Right ventricle myocardium superior (tissue), 1 donor: ENCODE data around the gene CSMD2. TPM values are rescaled to one million over a fixed set of nuclear protein-coding genes. Genes with fewer than 3 reads are reported as not detected.

Experiments
- ATAC-seq: fragments of 200-7000 bp; cut with Tn5 transposase; one replicate; pipeline ENCODE4 v1.9.1; 2020; ENCODE audit warnings: mild to moderate bottlenecking; ENCODE audit not compliant: poor library complexity
- DNase-seq: peaks from one replicate; pipeline ENCODE4 v3.0.0-alpha.2; 2020
- intact Hi-C: fragments of 100-400 bp; cut with DNase I; formaldehyde crosslinking; loops from one replicate; pipeline ENCODE4 v1.11.2; 2022
- total RNA-seq: library from RNA; stranded (reverse); fragmentation: NEBNext Ultra II Directional; extraction: Animal tissue kit (Norgen Biotek cat#: 25700); gene quantifications from one replicate; pipeline ENCODE4 v1.2.1, GENCODE V29; 2021
- donor health status: DM: no; HTN: yes; CAD: no; lungs with severe emphysema.

Gene CSMD2
- total RNA-seq, 1 donor from 2014 or later = 0.40 TPM

DNA sequence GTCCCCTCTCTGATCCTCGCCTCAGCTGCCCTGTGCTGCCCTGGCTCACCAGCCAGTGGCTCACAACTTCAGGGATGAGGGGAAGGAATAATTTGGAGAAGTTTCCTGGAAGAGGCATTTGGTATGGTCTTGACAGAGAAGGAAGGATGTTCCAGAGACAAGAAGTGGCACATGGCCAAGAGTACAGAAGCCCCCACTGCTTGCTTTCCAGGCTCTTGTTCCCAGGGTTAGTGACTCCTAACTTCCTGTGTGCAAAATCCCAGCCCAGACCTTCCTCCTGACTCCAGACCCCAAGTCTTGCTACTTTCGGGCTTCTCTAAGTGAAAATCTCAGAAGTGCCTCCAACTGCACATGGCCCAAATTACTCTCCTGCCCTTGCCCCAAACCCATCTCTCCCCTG is 215.5 kb downstream of the CSMD2 start:
- ATAC-seq = no peak
- DNase-seq = no peak
- intact Hi-C loops = no loop called here

DNA sequence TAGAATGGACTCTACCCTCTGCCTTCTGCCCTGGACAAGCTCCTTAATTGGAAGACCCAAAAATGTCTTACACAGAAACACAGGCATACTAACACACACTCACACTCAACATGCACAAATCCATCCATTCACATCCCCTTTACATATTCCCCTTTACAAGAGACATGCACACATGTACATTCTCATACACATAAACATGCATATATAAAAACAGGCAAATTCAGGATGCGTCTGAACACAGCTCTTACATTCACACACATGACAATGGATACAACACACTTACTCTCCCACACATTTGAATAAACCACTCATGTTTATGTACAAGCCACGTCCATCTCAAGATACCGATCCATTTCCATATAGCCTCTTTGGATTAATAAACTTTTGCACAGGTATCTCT is 216.7 kb downstream of the CSMD2 start:
- intact Hi-C loops = no loop called here
- no peak for ATAC-seq
- DNase-seq = no peak

DNA sequence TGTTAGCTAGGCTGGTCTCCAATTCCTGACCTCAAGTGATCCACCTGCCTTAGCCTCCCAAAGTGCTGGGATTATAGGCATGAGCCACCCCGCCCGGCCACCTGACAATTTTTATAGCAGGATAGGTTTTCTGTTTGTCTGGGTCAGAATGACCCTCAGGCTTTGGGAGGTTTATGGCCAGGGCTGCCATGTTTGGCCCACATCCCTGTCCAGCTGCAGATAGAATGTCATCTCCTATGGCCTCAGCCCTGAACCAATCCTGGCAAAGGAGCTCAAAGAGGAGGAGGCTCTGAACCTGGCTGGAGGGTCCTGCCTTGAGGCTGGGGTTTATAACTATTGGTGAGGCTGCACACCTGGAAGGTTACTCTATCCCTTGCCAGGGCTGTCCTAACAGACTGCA is 218.2 kb downstream of the CSMD2 start:
- intact Hi-C loops = no loop called here
- DNase-seq (no peak), ATAC-seq (no peak)

DNA sequence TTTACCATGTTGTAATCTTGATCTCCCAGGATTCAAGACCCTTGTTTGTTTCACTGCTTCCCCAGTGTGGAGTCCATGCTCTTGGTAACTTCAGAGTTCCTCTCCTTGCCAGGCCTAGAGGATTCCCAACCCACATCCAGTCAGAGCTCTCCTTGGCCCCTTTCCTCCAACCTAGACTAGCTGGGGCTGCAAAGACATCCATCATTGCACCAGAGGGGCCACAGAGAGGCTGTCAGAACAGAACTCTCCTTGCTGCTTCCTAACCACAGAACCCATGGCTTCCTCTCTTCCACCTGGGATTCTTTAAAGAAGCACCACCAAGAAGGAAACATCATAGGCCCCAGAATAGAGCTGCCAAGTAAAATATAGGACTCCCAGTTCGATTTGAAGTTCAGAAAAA is 220.2 kb downstream of the CSMD2 start:
- no peak for ATAC-seq
- intact Hi-C loops = no loop called here
- no peak for DNase-seq

DNA sequence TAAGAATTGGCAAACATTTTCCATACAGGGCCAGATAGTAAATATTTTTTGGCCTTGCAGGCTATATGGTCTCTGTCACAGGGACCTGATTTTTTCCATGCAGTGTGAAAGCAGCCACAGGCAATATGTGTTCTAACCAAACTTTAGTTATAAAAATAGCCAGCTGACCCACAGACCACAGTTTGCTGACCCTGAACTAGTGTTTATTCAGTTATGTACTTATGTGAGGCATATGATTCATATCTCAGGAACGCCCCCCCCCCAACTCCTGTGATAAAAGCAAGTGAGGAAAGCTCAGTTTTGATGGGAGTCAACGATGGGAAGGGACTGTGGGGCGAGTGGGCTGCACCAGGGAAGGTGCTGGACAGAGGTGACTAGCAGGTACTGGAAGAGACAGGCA is 221.1 kb downstream of the CSMD2 start:
- intact Hi-C loops = no loop called here
- ATAC-seq (no peak), DNase-seq (no peak)

DNA sequence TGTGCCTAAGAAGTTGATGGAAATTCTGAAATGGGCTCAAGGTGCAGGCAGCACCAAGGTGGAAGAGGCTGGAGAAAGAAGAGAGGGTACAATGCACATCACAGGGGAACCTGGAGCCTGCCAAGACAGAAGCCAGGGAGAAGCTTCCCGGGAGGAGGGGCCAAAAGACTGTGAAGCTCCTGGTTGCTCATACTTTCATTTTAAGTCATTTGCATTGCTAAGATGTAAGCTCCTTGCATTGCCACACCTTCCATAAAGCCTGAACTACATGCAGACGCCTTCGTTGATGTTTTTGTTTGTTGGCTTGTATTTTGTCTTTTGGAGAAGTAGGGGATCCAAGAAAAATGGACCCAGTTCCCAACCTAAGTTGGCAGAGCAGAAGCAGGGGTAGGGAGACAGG is 232.2 kb downstream of the CSMD2 start:
- intact Hi-C loops = no loop called here
- no peak for ATAC-seq
- DNase-seq = no peak

DNA sequence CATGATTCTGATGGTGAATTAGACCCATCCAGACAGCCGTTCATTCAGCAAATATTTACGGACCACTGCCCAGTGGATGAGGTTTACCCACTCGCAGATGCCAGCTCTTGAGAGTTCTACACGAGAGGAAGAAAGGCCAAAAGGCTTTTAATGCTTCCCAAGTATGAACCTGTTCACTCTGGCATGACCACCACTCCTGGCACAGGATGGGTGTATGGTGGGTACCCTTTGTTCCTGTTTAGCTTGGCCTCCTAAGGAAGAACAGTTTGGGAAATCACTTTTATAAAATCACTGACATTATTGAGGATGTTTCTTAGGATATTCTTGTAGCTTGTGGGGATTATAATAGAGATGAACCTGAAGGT is 233.9 kb downstream of the CSMD2 start:
- DNase-seq = no peak
- intact Hi-C loops = no loop called here
- no peak for ATAC-seq

DNA sequence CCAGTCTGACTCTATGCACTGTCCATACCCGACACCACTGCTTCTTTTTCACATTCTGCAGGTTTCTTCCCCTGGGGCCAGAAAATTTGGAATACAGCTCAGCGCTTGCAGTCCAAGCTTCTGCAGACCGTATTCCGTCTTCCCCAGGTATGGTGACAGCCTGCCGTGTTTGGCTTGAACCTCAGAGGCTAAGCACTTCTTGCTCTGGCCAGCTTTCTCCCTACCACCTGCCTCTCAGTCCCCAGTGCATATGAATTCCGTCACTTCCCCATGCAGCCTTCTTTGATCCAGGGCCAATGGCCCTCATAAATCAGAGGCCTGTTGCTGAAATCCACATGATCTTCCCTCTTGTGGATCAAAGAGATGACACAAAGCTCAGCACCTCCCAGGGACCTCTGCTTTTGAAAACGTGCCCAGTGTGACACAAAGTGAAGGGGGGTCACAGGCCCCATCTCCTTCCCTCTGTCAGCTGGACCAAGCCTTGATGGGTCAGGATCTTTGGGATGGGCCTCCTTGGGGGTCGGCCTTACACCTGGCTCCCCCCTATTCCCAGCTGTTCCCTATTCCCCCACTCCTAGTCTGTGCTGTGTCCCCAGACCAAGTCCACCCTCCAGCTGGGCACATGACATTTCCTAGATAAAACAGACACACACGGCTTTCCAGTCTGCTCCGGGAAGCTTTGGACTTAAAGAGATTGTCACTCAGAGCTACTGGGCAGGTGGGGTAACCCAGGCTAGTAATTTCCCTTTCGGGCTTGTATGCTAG is 234.5 kb downstream of the CSMD2 start:
- intact Hi-C loops = no loop called here
- no peak for ATAC-seq
- no peak for DNase-seq

DNA sequence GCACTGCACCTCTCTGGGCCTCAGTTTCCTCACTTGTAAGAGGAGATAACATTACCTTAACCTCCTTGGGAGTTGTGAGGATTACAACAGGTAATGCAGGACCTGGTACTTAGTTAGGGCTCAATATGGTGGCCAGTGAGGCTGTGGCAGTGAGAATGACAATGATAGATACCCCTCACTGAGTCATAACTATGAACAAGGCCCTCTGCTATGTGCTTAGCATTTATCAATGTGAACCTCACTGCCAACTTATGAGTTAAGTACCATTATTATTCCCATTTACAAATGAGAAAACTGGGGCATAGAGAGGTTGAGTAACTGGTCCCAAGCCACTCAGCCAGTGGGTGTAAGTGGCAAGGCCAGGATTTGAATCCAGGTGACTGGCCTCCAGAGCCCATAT is 236.8 kb downstream of the CSMD2 start:
- DNase-seq (no peak), ATAC-seq (no peak)
- intact Hi-C loops = no loop called here

DNA sequence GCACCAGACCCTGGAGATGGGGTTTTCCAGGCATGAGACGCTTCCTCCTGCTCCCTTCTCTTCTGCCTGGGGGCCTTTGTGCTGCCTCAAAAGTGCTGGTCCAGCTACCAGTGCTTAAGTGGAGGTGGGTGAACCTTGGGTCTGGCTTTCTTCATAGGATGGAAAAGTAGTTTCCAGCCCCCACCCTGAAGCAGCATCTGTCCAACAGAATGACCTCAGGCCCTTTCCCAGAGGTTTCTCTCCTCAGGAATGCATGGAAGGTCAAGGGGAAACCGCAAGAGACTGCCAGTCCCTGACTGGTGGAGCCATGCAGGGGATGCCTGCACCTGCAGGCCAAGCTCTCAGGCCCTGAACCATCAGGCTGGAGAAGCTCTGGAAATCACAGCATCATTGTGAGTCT is 237.3 kb downstream of the CSMD2 start:
- ATAC-seq (no peak), DNase-seq (no peak)
- intact Hi-C loops = no loop called here

DNA sequence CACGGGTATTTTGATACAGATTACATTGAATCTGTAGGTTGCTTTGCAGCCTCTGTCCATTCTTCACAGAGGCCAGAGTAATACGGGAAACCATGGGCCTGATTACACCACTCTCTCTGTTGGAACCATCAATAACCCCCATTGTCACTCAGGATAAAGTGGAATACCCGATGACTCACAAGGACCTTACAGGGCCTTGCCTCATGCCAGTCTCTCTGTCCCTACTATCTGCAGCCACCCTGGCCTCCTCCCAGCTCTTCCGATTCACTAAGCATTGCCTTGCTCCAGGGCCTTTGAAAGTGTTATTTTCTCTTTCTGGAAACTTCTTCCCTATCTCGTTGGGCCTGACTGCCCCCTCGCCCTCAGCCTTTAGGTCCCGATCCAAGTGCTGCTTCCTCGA is 239.4 kb downstream of the CSMD2 start:
- intact Hi-C loops = no loop called here
- no peak for DNase-seq
- no peak for ATAC-seq

DNA sequence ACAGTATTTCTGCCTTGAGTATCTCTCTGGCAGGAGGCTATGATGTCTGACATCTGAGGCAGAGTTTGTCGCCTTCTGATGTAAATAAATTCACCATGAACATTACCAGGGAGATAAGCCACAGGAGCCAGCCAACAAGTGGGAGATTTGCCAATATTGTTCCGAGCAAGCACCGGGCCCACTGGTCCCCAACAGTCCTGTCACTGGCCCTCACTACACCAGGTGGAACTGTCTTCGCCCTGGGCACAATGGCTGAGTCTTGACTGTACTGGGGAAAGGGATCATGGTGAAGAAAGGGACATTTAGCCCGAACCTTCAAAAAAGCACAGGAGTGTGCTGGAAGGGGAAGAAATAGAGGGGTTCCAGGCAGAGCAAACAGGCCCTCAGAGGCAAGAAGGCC is 243.7 kb downstream of the CSMD2 start:
- ATAC-seq = no peak

DNA sequence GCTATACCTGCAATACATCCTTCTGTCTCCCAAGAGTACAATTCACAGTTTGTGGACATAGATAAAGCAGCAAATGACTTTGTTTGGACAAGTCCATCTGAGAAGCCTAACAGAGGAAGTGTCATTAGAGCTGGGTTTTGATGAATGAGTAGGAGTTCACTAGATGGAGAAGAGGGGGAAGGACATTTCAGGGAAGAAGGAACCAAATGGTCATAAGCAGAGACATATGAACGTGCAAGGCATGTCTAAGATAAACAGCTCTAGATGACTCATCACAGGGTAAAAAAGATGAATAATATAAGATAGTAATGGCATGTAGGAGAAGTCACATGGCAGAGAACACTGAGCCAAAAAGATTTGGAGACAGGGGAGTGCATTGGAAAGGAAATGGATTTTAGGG is 246.7 kb downstream of the CSMD2 start:
- intact Hi-C loops = no loop called here
- DNase-seq (no peak), ATAC-seq (no peak)

More for the DNA sequence above, 243.7 kb downstream of the CSMD2 start:
- no peak for DNase-seq
- intact Hi-C loops = no loop called here

DNA sequence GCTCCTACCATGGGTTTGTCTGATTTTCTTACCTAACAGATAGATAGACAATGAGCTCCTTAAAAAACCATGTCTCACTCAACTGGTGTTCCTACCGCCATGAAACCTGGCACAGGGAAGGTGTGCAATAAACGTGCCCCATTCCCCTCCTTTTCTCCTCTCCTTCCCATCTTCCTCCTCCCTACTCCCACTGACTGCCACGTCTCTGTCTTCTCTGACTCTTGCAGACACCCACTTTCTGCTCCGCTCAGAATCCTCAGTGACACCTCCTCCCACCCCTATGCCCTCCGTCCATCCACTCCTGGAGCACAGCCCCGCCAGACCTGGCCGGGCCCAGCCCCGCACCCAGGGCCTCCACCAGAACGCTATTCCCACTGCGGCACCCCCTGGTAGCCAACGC is 248.2 kb downstream of the CSMD2 start:
- ATAC-seq (no peak), DNase-seq (no peak)
- intact Hi-C loops = no loop called here

DNA sequence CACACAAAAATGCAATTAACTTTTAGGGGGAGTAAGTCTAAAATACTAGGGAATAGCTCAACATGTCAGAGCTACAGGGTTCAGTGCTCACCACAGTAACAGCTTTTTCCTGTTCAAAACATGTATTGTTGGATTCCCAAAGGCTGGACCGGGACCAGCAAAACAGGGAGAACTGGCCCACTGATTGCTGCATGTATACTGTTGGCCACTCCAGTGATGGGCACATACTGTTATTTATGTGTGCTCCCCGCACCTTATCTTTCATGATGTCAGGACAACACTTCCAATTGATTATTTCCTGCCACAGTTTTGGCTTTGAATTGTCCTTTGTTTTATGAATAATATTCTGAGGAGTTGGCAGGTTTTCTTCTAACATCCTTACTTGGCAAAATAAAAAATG is 250.5 kb downstream of the CSMD2 start:
- ATAC-seq (no peak), DNase-seq (no peak)
- intact Hi-C loops = no loop called here

DNA sequence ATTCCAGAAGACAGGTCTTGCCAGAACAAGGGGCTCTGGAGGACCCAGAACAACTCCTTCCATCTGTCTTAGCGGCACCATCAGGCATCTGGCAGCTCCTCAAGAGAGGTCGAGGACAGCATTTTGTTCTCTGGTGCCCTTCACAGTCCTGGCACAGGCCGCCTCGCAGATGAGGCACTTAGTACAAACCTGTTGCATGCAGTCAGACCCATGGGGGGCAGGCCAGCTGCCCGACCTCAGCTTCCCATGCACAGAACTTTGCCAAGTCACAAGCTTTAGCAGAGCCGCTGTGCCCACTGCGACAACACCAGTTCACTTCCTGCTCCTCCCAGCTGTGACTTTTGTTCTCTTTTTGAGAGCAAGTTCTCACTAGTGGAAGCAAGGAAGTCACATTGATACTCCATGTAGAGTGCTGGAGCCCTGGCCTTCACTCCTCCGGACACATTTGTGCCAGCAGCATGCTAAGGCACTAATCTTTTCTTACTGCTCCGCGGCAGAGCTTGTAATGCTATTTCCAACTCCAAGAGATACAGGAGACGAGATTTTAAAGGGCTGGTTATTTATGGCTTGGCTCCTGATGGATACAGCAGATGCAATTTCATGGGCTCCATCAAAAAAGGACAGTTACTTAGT is 256.6 kb downstream of the CSMD2 start:
- peak; percentile 15 for ATAC-seq
- DNase-seq = no peak
- intact Hi-C loops = no loop called here

DNA sequence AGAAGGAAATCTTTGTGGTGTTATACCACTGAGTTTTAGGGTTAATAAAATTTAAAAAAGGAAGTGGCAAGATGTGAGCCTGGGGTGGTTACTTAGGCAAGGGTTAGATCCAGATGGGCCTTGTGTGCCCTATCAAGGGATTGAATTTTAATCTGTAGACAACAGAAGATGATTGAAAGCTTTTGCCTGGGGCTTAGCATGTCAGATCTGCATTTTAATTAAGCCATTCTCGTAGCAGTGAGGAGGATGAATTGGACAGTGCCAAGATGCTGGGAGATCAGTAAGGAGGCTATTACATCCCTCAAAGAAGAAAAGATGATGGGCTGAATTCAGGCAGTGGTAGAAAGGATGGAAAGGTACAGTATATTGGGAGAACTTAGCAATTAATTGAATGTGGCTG is 258.9 kb downstream of the CSMD2 start:
- DNase-seq = no peak
- no peak for ATAC-seq
- intact Hi-C loops = no loop called here

DNA sequence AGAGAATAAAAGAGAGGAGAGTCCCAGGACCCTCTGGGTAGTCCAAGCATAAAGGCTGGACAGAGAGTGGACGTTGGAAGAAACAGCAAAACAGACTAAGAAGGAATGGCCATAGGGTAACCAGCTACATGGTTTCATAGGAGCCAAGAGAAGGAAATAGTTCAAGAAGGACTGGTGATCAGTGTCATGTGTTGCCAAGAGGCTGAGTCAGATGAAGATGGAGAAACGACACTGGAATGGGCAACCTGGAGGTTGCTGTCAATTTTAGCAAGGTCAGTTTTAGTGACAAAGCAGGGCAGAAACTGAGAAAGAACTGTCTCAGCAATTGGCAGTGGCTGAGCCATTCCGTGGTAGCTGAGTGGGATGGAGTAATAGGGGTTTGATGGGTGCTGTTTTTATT is 259.8 kb downstream of the CSMD2 start:
- intact Hi-C loops = no loop called here
- ATAC-seq (no peak), DNase-seq (no peak)

DNA sequence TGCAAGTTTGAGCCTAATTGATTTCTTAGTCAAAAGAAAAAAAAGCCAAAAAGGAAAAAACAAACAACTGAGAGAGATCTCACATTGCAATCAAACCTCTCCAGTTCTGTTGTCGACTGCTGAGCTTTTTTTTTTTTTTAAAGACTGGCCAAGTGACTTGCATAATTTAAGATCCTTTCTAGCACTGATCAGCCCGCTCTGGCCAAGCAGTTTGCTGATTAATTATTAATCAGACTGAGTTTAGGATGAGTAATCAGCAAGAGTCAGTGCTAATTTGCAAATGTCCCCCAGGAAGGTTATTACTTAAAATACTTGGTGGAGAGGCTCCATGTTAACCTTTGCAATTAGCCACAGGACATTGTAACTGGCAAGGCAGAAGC is 261.8 kb downstream of the CSMD2 start:
- intact Hi-C loops = no loop called here
- DNase-seq (no peak), ATAC-seq (peak; percentile 25)

DNA sequence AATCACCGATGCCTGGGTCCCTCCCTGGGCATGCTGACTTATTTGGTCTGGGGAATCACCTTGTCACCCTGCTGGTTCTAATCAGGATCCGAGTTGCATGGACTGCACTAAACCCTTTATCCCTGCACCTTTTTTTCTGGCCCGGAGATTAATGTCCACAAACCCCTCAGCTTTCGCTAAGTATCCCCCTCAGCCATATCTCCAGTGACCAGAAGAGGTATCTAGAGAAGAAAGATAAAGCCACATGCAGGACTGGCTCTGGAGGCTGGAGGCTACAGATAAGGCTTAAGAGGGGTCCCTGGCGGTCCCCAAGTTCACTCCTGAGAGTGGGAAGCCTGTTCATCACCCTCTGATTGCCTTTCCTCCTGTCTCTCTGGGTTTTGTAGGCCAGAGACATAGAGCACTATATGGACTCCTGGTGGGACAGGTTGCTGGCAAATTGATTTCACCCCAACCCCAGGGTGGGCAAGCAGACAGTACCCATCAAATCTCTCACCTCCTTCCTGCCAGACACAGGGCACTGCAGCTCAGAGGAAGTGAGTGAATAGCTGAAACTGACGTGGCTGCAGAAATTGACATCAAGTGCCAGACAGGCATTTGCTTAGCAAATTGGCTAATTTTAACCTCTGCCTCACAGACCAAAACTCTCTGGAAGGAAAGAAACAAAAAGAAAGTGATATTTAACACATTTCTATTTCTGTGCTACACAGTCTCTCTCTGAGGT is 262.4 kb downstream of the CSMD2 start:
- no peak for ATAC-seq

More for the DNA sequence above, 262.4 kb downstream of the CSMD2 start:
- intact Hi-C loops = no loop called here
- no peak for DNase-seq
